HEK293T (cell line): ENCODE data around the gene RFX1.

Experiments used
- BHLHE40 ChIP-seq: fragments of 450-650 bp; IDR thresholded peaks from 2 replicates; pipeline ENCODE4 v1.6.1; 2016; ENCODE audit warnings: mild to moderate bottlenecking, moderate library complexity, borderline replicate concordance
- CTBP1 ChIP-seq: fragments of 450-650 bp; IDR thresholded peaks from 2 replicates; pipeline ENCODE4 v1.6.1; 2016; ENCODE audit warnings: borderline replicate concordance
- FOXA1 ChIP-seq: fragments of 450-650 bp; IDR thresholded peaks from 2 replicates; pipeline ENCODE4 v1.6.1; 2016; ENCODE audit warnings: mild to moderate bottlenecking
- FOXK2 ChIP-seq: fragments of 450-650 bp; IDR thresholded peaks from 2 replicates; pipeline ENCODE4 v1.6.1; 2016; ENCODE audit warnings: mild to moderate bottlenecking
- FOXM1 ChIP-seq: fragments of 450-650 bp; IDR thresholded peaks from 2 replicates; pipeline ENCODE4 v1.6.1; 2017; ENCODE audit warnings: mild to moderate bottlenecking, borderline replicate concordance
- HDGF ChIP-seq: fragments of 450-650 bp; IDR thresholded peaks from 2 replicates; pipeline ENCODE4 v1.6.1; 2017; ENCODE audit warnings: antibody characterized with exemption, borderline replicate concordance
- L3MBTL2 ChIP-seq: fragments of 450-650 bp; conservative IDR thresholded peaks from 2 replicates; pipeline ENCODE4 v1.6.1; 2016; ENCODE audit warnings: mild to moderate bottlenecking
- LEF1 ChIP-seq: fragments of 450-650 bp; IDR thresholded peaks from 2 replicates; pipeline ENCODE4 v1.6.1; 2017; ENCODE audit warnings: mild to moderate bottlenecking, borderline replicate concordance
- NFRKB ChIP-seq: fragments of 450-650 bp; IDR thresholded peaks from 2 replicates; pipeline ENCODE4 v1.6.1; 2016; ENCODE audit warnings: mild to moderate bottlenecking, moderate library complexity
- PKNOX1 ChIP-seq: fragments of 450-650 bp; IDR thresholded peaks from 2 replicates; pipeline ENCODE4 v1.6.1; 2016
- SP1 ChIP-seq: fragments of 450-650 bp; IDR thresholded peaks from 2 replicates; pipeline ENCODE4 v1.6.1; 2017
- SUZ12 ChIP-seq: fragments of 450-650 bp; IDR thresholded peaks from 2 replicates; pipeline ENCODE4 v1.6.1; 2016; ENCODE audit warnings: mild to moderate bottlenecking
- TARDBP ChIP-seq: fragments of 450-650 bp; IDR thresholded peaks from 2 replicates; pipeline ENCODE4 v1.6.1; 2016
- ZNF384 ChIP-seq: fragments of 450-650 bp; IDR thresholded peaks from 2 replicates; pipeline ENCODE4 v1.6.1; 2016

GRCh38 chr19:13926010-13926409 lies 80.1 kb downstream of the RFX1 start:
- no peak for TF ChIP-seq SUZ12
- TF ChIP-seq BHLHE40, result no peak
- TF ChIP-seq SP1, result no peak
- TF ChIP-seq TARDBP, result no peak
- TF ChIP-seq HDGF, result no peak
- no peak for TF ChIP-seq FOXK2
- no peak for TF ChIP-seq FOXA1
- no peak for TF ChIP-seq L3MBTL2
- no peak for TF ChIP-seq FOXM1
- TF ChIP-seq LEF1, result no peak
- TF ChIP-seq CTBP1, result no peak
- TF ChIP-seq PKNOX1, result no peak
- no peak for TF ChIP-seq ZNF384
- TF ChIP-seq NFRKB, result no peak
